Adipocyte (in vitro differentiated cells): Measurements from ENCODE around the gene ATG2B.
A peak's percentile ranks its signal among the peaks of the same experiment; 100 is the strongest.

ENCODE experiments used
- DNase-seq: peaks from one replicate; pipeline ENCODE4 v3.0.0-alpha.2; 2015; ENCODE audit warnings: low read depth
- H3K27me3 ChIP-seq: replicated peaks from 2 replicates; pipeline ENCODE4 v1.7.0; 2013; ENCODE audit warnings: mild to moderate bottlenecking, low read length, moderate library complexity; ENCODE audit not compliant: control insufficient read depth, insufficient read depth
- H3K36me3 ChIP-seq: 2 replicates; pipeline ENCODE4 v1.7.0; 2013; ENCODE audit warnings: low read length, mild to moderate bottlenecking, moderate library complexity; ENCODE audit not compliant: control insufficient read depth, insufficient read depth, severe bottlenecking
- H3K4me1 ChIP-seq: 2 replicates; pipeline ENCODE4 v1.7.0; 2013; ENCODE audit warnings: mild to moderate bottlenecking, low read length, moderate library complexity; ENCODE audit not compliant: control insufficient read depth, insufficient read depth
- H3K4me3 ChIP-seq: 2 replicates; pipeline ENCODE4 v1.7.0; 2013; ENCODE audit warnings: mild to moderate bottlenecking, low read length, moderate library complexity
- H3K9ac ChIP-seq: 2 replicates; pipeline ENCODE4 v1.7.0; 2013; ENCODE audit warnings: mild to moderate bottlenecking, low read length, moderate library complexity
- H3K9me3 ChIP-seq: 2 replicates; pipeline ENCODE4 v1.7.0; 2013; ENCODE audit warnings: mild to moderate bottlenecking, low read length, moderate library complexity; ENCODE audit not compliant: control insufficient read depth

The ATG2B gene

GRCh38 chr14:96261053-96261452, 102.1 kb downstream of the ATG2B start:
- Histone ChIP-seq H3K27me3 (no peaks in the 10 kb centered on the region), H3K9ac (no peak overlapping the region), H3K4me3 (no peak overlapping the region), H3K4me1 (peaks cover 18% of the 10 kb centered on the region), H3K9me3 (peaks cover 10% of the 10 kb centered on the region), H3K36me3 (no peaks in the 10 kb centered on the region)
- DNase-seq: no peak

GRCh38 chr14:96260341-96260821, 102.8 kb downstream of the ATG2B start:
- Histone ChIP-seq H3K4me1 (peaks cover 25% of the 10 kb centered on the region), H3K27me3 (no peaks in the 10 kb centered on the region), H3K9ac (no peak overlapping the region), H3K36me3 (no peaks in the 10 kb centered on the region), H3K9me3 (peaks cover 10% of the 10 kb centered on the region), H3K4me3 (no peak overlapping the region)
- DNase-seq: peak; percentile 94

GRCh38 chr14:96257900-96258299, 105.2 kb downstream of the ATG2B start:
- DNase-seq: no peak
- Histone ChIP-seq H3K9me3 (peaks cover 10% of the 10 kb centered on the region), H3K4me1 (peaks cover 40% of the 10 kb centered on the region), H3K27me3 (no peaks in the 10 kb centered on the region), H3K9ac (no peak overlapping the region), H3K4me3 (no peak overlapping the region), H3K36me3 (no peaks in the 10 kb centered on the region)

- no peaks in the 10 kb centered on the region for H3K36me3 ChIP-seq
- H3K4me1 ChIP-seq: peaks cover 45% of the 10 kb centered on the region
- no peak for DNase-seq
- H3K27me3 ChIP-seq: no peaks in the 10 kb centered on the region
- H3K4me3 ChIP-seq: no peak overlapping the region
- H3K9ac ChIP-seq: no peak overlapping the region
- peaks cover 10% of the 10 kb centered on the region for H3K9me3 ChIP-seq
Observed at GRCh38 chr14:96257056-96257455, 106.1 kb downstream of the ATG2B start.

- peaks cover 10% of the 10 kb centered on the region for H3K9me3 ChIP-seq
- H3K4me3 ChIP-seq: no peak overlapping the region
- no peaks in the 10 kb centered on the region for H3K36me3 ChIP-seq
- DNase-seq: peak; percentile 82
- no peak overlapping the region for H3K9ac ChIP-seq
- H3K4me1 ChIP-seq: peaks cover 45% of the 10 kb centered on the region
- H3K27me3 ChIP-seq: no peaks in the 10 kb centered on the region
Observed at GRCh38 chr14:96256407-96256806, 106.7 kb downstream of the ATG2B start.

GRCh38 chr14:96255501-96256366, 107.4 kb downstream of the ATG2B start, which contains the start of gene BDKRB1:
TSS of gene BDKRB1 (plus strand) at chr14:96256210. CDS start at chr14:96263683, 7,473 bp downstream.
- H3K36me3 ChIP-seq: no peaks in the 10 kb centered on the region
- H3K9ac ChIP-seq: peak within 1 kb of the TSS; percentile 22
- H3K9me3 ChIP-seq: peaks cover 10% of the 10 kb centered on the region
- H3K4me3 ChIP-seq: peak within 1 kb of the TSS; percentile 47
- peaks cover 40% of the 10 kb centered on the region for H3K4me1 ChIP-seq
- peak; percentile 96 for DNase-seq
- H3K27me3 ChIP-seq: no peaks in the 10 kb centered on the region

GRCh38 chr14:96254687-96255086, 108.5 kb downstream of the ATG2B start:
- H3K36me3 ChIP-seq: no peaks in the 10 kb centered on the region
- no peak overlapping the region for H3K9ac ChIP-seq
- H3K9me3 ChIP-seq: peaks cover 7% of the 10 kb centered on the region
- H3K27me3 ChIP-seq: no peaks in the 10 kb centered on the region
- peaks cover 37% of the 10 kb centered on the region for H3K4me1 ChIP-seq
- no peak for DNase-seq
- no peak overlapping the region for H3K4me3 ChIP-seq

GRCh38 chr14:96252999-96253539, 110.1 kb downstream of the ATG2B start:
- no peaks in the 10 kb centered on the region for H3K27me3 ChIP-seq
- DNase-seq: peak; percentile 92
- peak overlapping the region; percentile 43 for H3K9ac ChIP-seq
- H3K9me3 ChIP-seq: no peaks in the 10 kb centered on the region
- no peaks in the 10 kb centered on the region for H3K36me3 ChIP-seq
- peaks cover 50% of the 10 kb centered on the region for H3K4me1 ChIP-seq
- H3K4me3 ChIP-seq: no peak overlapping the region

GRCh38 chr14:96252323-96252998, 110.7 kb downstream of the ATG2B start:
- H3K36me3 ChIP-seq: no peaks in the 10 kb centered on the region
- no peaks in the 10 kb centered on the region for H3K9me3 ChIP-seq
- H3K4me3 ChIP-seq: no peak overlapping the region
- H3K27me3 ChIP-seq: no peaks in the 10 kb centered on the region
- peak overlapping the region; percentile 43 for H3K9ac ChIP-seq
- no peak for DNase-seq
- peaks cover 50% of the 10 kb centered on the region for H3K4me1 ChIP-seq

GRCh38 chr14:96251656-96252155, 111.4 kb downstream of the ATG2B start:
- no peaks in the 10 kb centered on the region for H3K9me3 ChIP-seq
- H3K4me3 ChIP-seq: no peak overlapping the region
- no peak for DNase-seq
- H3K36me3 ChIP-seq: no peaks in the 10 kb centered on the region
- no peak overlapping the region for H3K9ac ChIP-seq
- peaks cover 54% of the 10 kb centered on the region for H3K4me1 ChIP-seq
- H3K27me3 ChIP-seq: no peaks in the 10 kb centered on the region

- Histone ChIP-seq H3K4me3 (no peak overlapping the region), H3K9ac (no peak overlapping the region), H3K27me3 (no peaks in the 10 kb centered on the region), H3K9me3 (no peaks in the 10 kb centered on the region), H3K36me3 (no peaks in the 10 kb centered on the region), H3K4me1 (peaks cover 53% of the 10 kb centered on the region)
- no peak for DNase-seq
Observed at GRCh38 chr14:96250485-96250884, 112.7 kb downstream of the ATG2B start.
